Parathyroid adenoma (tissue), 2 donors: Measurements from ENCODE around the gene ANLN.

Experiments used
- H2AFZ ChIP-seq: fragments of 300-600 bp; sonication (generic); one replicate; pipeline ENCODE4 v1.7.0; 2017; ENCODE audit warnings: antibody characterized with exemption, mild to moderate bottlenecking
- H3K27ac ChIP-seq: fragments of 300-600 bp; sonication (generic); one replicate; pipeline ENCODE4 v1.7.0; 2017
- H3K27me3 ChIP-seq: fragments of 300-600 bp; sonication (generic); one replicate; pipeline ENCODE4 v1.7.0; 2017; ENCODE audit warnings: low read length; ENCODE audit not compliant: control insufficient read depth, insufficient read depth
- H3K36me3 ChIP-seq: fragments of 300-600 bp; sonication (generic); one replicate; pipeline ENCODE4 v1.7.0; 2017; ENCODE audit warnings: low read length; ENCODE audit not compliant: control insufficient read depth, insufficient read depth
- H3K4me1 ChIP-seq: fragments of 300-600 bp; sonication (generic); one replicate; pipeline ENCODE4 v1.7.0; 2017; ENCODE audit warnings: control low read depth
- H3K4me2 ChIP-seq: fragments of 300-600 bp; sonication (generic); one replicate; pipeline ENCODE4 v1.7.0; 2017; ENCODE audit warnings: low read length
- H3K4me3 ChIP-seq: fragments of 300-600 bp; sonication (generic); one replicate; pipeline ENCODE4 v1.7.0; 2017; ENCODE audit warnings: low read depth, low read length
- H3K79me2 ChIP-seq: fragments of 300-600 bp; sonication (generic); one replicate; pipeline ENCODE4 v1.7.0; 2017; ENCODE audit warnings: control low read depth
- H3K9ac ChIP-seq: fragments of 300-600 bp; sonication (generic); one replicate; pipeline ENCODE4 v1.7.0; 2017; ENCODE audit warnings: mild to moderate bottlenecking
- H3K9me3 ChIP-seq: fragments of 300-600 bp; sonication (generic); one replicate; pipeline ENCODE4 v1.7.0; 2017; ENCODE audit warnings: low read length; ENCODE audit not compliant: control insufficient read depth
- TF ChIP-seq, protein P1 (sequence below): fragments of 300-600 bp; sonication (generic); IDR thresholded peaks from one replicate; pipeline ENCODE4 v1.7.0; 2017; ENCODE audit warnings: antibody characterized with exemption, mild to moderate bottlenecking
- donor health status: primary hyperparathyroidism.

Gene ANLN

DNA sequence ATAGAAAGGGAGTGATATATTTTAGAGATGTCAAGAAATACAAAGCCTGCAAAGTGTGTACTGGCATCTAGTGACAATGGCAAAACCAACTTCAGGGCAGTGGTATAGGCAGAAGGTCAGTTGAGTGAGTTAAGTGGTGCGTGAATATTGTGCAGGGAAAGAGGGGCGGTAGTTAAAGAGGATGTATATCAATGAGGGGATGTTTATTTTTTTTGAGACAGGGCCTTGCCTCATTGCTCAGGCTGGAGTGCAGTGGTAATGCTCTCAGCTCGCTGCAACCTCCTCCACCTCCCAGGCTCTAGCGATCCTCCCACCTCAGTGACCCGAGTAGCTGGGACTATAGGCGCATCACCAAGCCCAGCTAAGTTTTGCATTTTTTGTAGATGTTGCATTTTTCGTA is 13.8 kb downstream of the ANLN start:
- H2AFZ ChIP-seq = no peak overlapping the region
- H3K27me3 ChIP-seq = no peaks in the 10 kb centered on the region
- no peak overlapping the region for H3K4me2 ChIP-seq
- H3K36me3 ChIP-seq = no peaks in the 10 kb centered on the region
- no peak overlapping the region for H3K4me3 ChIP-seq
- no peaks in the 10 kb centered on the region for H3K4me1 ChIP-seq
- no peaks in the 10 kb centered on the region for H3K9me3 ChIP-seq
- H3K9ac ChIP-seq = no peak overlapping the region
- H3K79me2 ChIP-seq = no peaks in the 10 kb centered on the region
- TF ChIP-seq, protein P1, sequence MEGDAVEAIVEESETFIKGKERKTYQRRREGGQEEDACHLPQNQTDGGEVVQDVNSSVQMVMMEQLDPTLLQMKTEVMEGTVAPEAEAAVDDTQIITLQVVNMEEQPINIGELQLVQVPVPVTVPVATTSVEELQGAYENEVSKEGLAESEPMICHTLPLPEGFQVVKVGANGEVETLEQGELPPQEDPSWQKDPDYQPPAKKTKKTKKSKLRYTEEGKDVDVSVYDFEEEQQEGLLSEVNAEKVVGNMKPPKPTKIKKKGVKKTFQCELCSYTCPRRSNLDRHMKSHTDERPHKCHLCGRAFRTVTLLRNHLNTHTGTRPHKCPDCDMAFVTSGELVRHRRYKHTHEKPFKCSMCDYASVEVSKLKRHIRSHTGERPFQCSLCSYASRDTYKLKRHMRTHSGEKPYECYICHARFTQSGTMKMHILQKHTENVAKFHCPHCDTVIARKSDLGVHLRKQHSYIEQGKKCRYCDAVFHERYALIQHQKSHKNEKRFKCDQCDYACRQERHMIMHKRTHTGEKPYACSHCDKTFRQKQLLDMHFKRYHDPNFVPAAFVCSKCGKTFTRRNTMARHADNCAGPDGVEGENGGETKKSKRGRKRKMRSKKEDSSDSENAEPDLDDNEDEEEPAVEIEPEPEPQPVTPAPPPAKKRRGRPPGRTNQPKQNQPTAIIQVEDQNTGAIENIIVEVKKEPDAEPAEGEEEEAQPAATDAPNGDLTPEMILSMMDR = no peak
- no peak overlapping the region for H3K27ac ChIP-seq

GRCh38 chr7:36404639-36405408 is 15.2 kb downstream of the ANLN start:
- Histone ChIP-seq H2AFZ (no peak overlapping the region), H3K4me2 (no peak overlapping the region), H3K36me3 (no peaks in the 10 kb centered on the region), H3K79me2 (no peaks in the 10 kb centered on the region), H3K27me3 (no peaks in the 10 kb centered on the region), H3K9me3 (no peaks in the 10 kb centered on the region), H3K27ac (no peak overlapping the region), H3K4me3 (no peak overlapping the region), H3K9ac (no peak overlapping the region), H3K4me1 (no peaks in the 10 kb centered on the region)
- TF ChIP-seq, protein P1 = no peak

- Histone ChIP-seq H3K4me2 (no peak overlapping the region), H2AFZ (no peak overlapping the region), H3K9me3 (no peaks in the 10 kb centered on the region), H3K9ac (no peak overlapping the region), H3K4me3 (no peak overlapping the region), H3K4me1 (no peaks in the 10 kb centered on the region), H3K36me3 (no peaks in the 10 kb centered on the region), H3K27me3 (no peaks in the 10 kb centered on the region), H3K27ac (no peak overlapping the region), H3K79me2 (no peaks in the 10 kb centered on the region)
- TF ChIP-seq, protein P1 = no peak
Observed at GRCh38 chr7:36405409-36405803, 15.7 kb downstream of the ANLN start.

- no peak overlapping the region for H2AFZ ChIP-seq
- no peak overlapping the region for H3K27ac ChIP-seq
- no peaks in the 10 kb centered on the region for H3K27me3 ChIP-seq
- no peaks in the 10 kb centered on the region for H3K36me3 ChIP-seq
- TF ChIP-seq, protein P1 = no peak
- no peak overlapping the region for H3K4me3 ChIP-seq
- no peaks in the 10 kb centered on the region for H3K9me3 ChIP-seq
- no peaks in the 10 kb centered on the region for H3K4me1 ChIP-seq
- H3K9ac ChIP-seq = no peak overlapping the region
- H3K4me2 ChIP-seq = no peak overlapping the region
- no peaks in the 10 kb centered on the region for H3K79me2 ChIP-seq
Observed at GRCh38 chr7:36406156-36406555, 16.5 kb downstream of the ANLN start.
